HepG2 (cell line): ENCODE results near the gene IL6ST. TPM values are rescaled to one million over a fixed set of nuclear protein-coding genes. Genes with fewer than 3 reads are reported as not detected.
A peak's percentile ranks its signal among the peaks of the same experiment; 100 is the strongest.

Experiments used
- AHR ChIP-seq: IDR thresholded peaks from 2 replicates; pipeline ENCODE4 v1.6.1; 2018; ENCODE audit warnings: missing genetic modification reagents, missing compliant biosample characterization
- BHLHE40 ChIP-seq: IDR thresholded peaks from 2 replicates; pipeline ENCODE4 v1.6.1; 2011; ENCODE audit warnings: low read length, improper control_type of control experiment
- BRCA1 ChIP-seq: sonication (generic); formaldehyde crosslinking; IDR thresholded peaks from 2 replicates; pipeline ENCODE4 v1.4.0; 2020; ENCODE audit warnings: missing genetic modification reagents
- ELF4 ChIP-seq: sonication (generic); formaldehyde crosslinking; IDR thresholded peaks from 2 replicates; pipeline ENCODE4 v1.5.0; 2020; ENCODE audit warnings: missing genetic modification reagents, mild to moderate bottlenecking, moderate library complexity, borderline replicate concordance
- ETV6 ChIP-seq: sonication (generic); formaldehyde crosslinking; conservative IDR thresholded peaks from 2 replicates; pipeline ENCODE4 v1.4.0; 2020; ENCODE audit warnings: missing genetic modification reagents
- EZH2 ChIP-seq: conservative IDR thresholded peaks from 2 replicates; pipeline ENCODE4 v1.6.1; 2012; ENCODE audit warnings: mild to moderate bottlenecking, low read depth, low read length, moderate library complexity
- HNRNPL ChIP-seq: fragments of 200-400 bp; formaldehyde crosslinking; IDR thresholded peaks from 2 replicates; pipeline ENCODE4 v1.6.1; 2017; ENCODE audit warnings: mild to moderate bottlenecking, low read depth, low read length
- MAF1 ChIP-seq: sonication (generic); formaldehyde crosslinking; IDR thresholded peaks from 2 replicates; pipeline ENCODE4 v1.5.0; 2020; ENCODE audit warnings: missing genetic modification reagents, borderline replicate concordance
- MTA3 ChIP-seq: sonication (generic); formaldehyde crosslinking; IDR thresholded peaks from 2 replicates; pipeline ENCODE4 v1.4.0; 2020; ENCODE audit warnings: missing genetic modification reagents
- NONO ChIP-seq, 2 experiments: fragments of 450-650 bp in 1 of 2; sonication (generic) in 1 of 2; formaldehyde crosslinking in 1 of 2; IDR thresholded peaks in 1 of 2; conservative IDR thresholded peaks in 1 of 2; 2 replicates each; pipeline versions ENCODE4 v1.6.1 to v1.8.0; 2017 to 2022; ENCODE audit warnings: mild to moderate bottlenecking in 1 of 2, missing genetic modification reagents in 1 of 2, moderate library complexity in 1 of 2
- PAF1 ChIP-seq: IDR thresholded peaks from 2 replicates; pipeline ENCODE4 v1.6.1; 2016; ENCODE audit warnings: missing genetic modification reagents, missing compliant biosample characterization
- RBM39 ChIP-seq: fragments of 200-400 bp; formaldehyde crosslinking; IDR thresholded peaks from one replicate; pipeline ENCODE4 v1.6.1; 2018; ENCODE audit warnings: antibody characterized with exemption, mild to moderate bottlenecking, low read depth, low read length; ENCODE audit not compliant: poor library complexity, severe bottlenecking
- SATB2 ChIP-seq: sonication (generic); formaldehyde crosslinking; IDR thresholded peaks from 2 replicates; pipeline ENCODE4 v1.5.0; 2020; ENCODE audit warnings: missing genetic modification reagents
- SETDB1 ChIP-seq: sonication (generic); formaldehyde crosslinking; IDR thresholded peaks from 2 replicates; pipeline ENCODE4 v1.5.1; 2020; ENCODE audit warnings: missing genetic modification reagents, mild to moderate bottlenecking, borderline replicate concordance
- TAF15 ChIP-seq: fragments of 200-400 bp; formaldehyde crosslinking; IDR thresholded peaks from one replicate; pipeline ENCODE4 v1.6.1; 2018; ENCODE audit warnings: mild to moderate bottlenecking, low read depth, low read length; ENCODE audit not compliant: poor library complexity, severe bottlenecking
- TBL1XR1 ChIP-seq: fragments of 150-350 bp; IDR thresholded peaks from 2 replicates; pipeline ENCODE4 v1.6.1; 2014; ENCODE audit warnings: borderline replicate concordance, low read length; ENCODE audit not compliant: partially characterized antibody
- ZMYM3 ChIP-seq: sonication (generic); formaldehyde crosslinking; IDR thresholded peaks from 2 replicates; pipeline ENCODE4 v1.5.1; 2020; ENCODE audit warnings: mild to moderate bottlenecking, missing genetic modification reagents
- ZNF234 ChIP-seq: sonication (generic); formaldehyde crosslinking; conservative IDR thresholded peaks from 2 replicates; pipeline ENCODE4 v1.5.1; 2020; ENCODE audit warnings: mild to moderate bottlenecking, missing genetic modification reagents
- ZNF256 ChIP-seq: sonication (generic); formaldehyde crosslinking; conservative IDR thresholded peaks from 2 replicates; pipeline ENCODE4 v1.4.0; 2020; ENCODE audit warnings: missing genetic modification reagents
- ZNF3 ChIP-seq: IDR thresholded peaks from 2 replicates; pipeline ENCODE4 v1.7.0; 2017; ENCODE audit warnings: inconsistent platforms
- ZNF556 ChIP-seq: sonication (generic); formaldehyde crosslinking; IDR thresholded peaks from 2 replicates; pipeline ENCODE4 v1.4.0; 2020; ENCODE audit warnings: mild to moderate bottlenecking, missing genetic modification reagents, borderline replicate concordance
- ZNF776 ChIP-seq: sonication (generic); formaldehyde crosslinking; IDR thresholded peaks from 2 replicates; pipeline ENCODE4 v1.4.0; 2020; ENCODE audit warnings: mild to moderate bottlenecking, missing genetic modification reagents
- ZNF879 ChIP-seq: sonication (generic); formaldehyde crosslinking; IDR thresholded peaks from 2 replicates; pipeline ENCODE4 v1.8.1; 2023; ENCODE audit warnings: missing genetic modification reagents
- polyA plus RNA-seq, 8 experiments: library from polyadenylated mRNA; depleted of rRNA in 3 of 8; stranded (reverse) in 7 of 8; unstranded in 1 of 8; fragments of >200 nt; fragmentation: Illumina TruSeq in 4 of 8; extraction: Trizol in 4 of 8; gene quantifications; 2 replicates each; pipeline versions ENCODE4 v1.2.1 to v1.2.3, GENCODE V29; 2011 to 2016; ENCODE audit warnings: low read depth in 4 of 8, missing spikeins in 1 of 8, mixed read lengths in 1 of 8; ENCODE audit not compliant: insufficient read depth in 1 of 8
- total RNA-seq, 5 experiments: library from RNA; depleted of rRNA; stranded (reverse); fragments of >200 nt; fragmentation: Illumina TruSeq; extraction: Trizol; gene quantifications; 2 replicates each; pipeline ENCODE4 v1.2.3, GENCODE V29; 2016; ENCODE audit warnings: low read depth in 1 of 5
- TF ChIP-seq, protein P1 (sequence below): sonication (generic); formaldehyde crosslinking; IDR thresholded peaks from 2 replicates; pipeline ENCODE4 v1.4.0; 2020; ENCODE audit warnings: missing genetic modification reagents, borderline replicate concordance
- TF ChIP-seq, protein P2 (sequence below): sonication (generic); formaldehyde crosslinking; IDR thresholded peaks from 2 replicates; pipeline ENCODE4 v1.5.0; 2020; ENCODE audit warnings: missing genetic modification reagents
- TF ChIP-seq, protein P3 (sequence below): sonication (generic); formaldehyde crosslinking; IDR thresholded peaks from 2 replicates; pipeline ENCODE4 v1.5.0; 2020; ENCODE audit warnings: missing genetic modification reagents

The IL6ST gene
- total and polyA plus RNA-seq, 2 of the 13 experiments (the other 11 are each of a cell fraction or from before 2014, with no cell fraction given) = 66.6 to 166 TPM

DNA sequence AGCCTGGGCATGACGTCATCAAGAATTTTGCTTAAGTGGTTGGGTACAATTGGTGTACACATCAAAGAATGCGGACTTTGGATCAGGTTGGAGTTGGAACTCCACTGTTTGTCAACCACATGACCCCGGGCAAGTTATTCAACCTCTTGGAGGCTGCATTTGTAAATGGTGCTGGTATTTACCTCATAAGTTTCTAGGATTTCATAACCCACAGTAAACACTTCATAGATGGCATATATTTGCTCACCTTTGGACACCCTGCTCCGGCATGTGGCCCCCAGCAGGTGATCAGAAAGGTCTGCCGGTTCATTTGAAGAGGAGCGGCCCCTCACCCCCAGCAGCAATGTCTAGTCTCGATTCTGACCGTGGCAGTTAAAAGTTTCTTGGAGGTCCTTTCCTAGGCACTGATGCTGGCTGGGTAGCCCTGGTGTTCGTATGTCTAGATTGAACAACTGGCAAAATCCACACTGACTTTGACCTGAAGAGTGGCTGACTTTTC is 60.6 kb downstream of the IL6ST start (continued):
- TF ChIP-seq HNRNPL = no peak
- no peak for TF ChIP-seq RBM39
- TF ChIP-seq ZNF3 (CRISPR knock-in tag) = no peak
- TF ChIP-seq ELF4 = no peak
- TF ChIP-seq MTA3 (CRISPR knock-in tag) = no peak
- TF ChIP-seq ZNF879 (CRISPR knock-in tag) = no peak
- 0 out of 2 replicates have a peak, but pooled peaks have one; percentile 66 for TF ChIP-seq SATB2 (CRISPR knock-in tag)
- no peak; the same call in 1 of the 2 replicates for TF ChIP-seq AHR
- no peak for TF ChIP-seq SETDB1 (CRISPR knock-in tag)
- no peak for TF ChIP-seq BRCA1 (CRISPR knock-in tag)
- TF ChIP-seq MAF1 = no peak
- TF ChIP-seq, protein P1, sequence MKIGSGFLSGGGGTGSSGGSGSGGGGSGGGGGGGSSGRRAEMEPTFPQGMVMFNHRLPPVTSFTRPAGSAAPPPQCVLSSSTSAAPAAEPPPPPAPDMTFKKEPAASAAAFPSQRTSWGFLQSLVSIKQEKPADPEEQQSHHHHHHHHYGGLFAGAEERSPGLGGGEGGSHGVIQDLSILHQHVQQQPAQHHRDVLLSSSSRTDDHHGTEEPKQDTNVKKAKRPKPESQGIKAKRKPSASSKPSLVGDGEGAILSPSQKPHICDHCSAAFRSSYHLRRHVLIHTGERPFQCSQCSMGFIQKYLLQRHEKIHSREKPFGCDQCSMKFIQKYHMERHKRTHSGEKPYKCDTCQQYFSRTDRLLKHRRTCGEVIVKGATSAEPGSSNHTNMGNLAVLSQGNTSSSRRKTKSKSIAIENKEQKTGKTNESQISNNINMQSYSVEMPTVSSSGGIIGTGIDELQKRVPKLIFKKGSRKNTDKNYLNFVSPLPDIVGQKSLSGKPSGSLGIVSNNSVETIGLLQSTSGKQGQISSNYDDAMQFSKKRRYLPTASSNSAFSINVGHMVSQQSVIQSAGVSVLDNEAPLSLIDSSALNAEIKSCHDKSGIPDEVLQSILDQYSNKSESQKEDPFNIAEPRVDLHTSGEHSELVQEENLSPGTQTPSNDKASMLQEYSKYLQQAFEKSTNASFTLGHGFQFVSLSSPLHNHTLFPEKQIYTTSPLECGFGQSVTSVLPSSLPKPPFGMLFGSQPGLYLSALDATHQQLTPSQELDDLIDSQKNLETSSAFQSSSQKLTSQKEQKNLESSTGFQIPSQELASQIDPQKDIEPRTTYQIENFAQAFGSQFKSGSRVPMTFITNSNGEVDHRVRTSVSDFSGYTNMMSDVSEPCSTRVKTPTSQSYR (CRISPR knock-in tag) = peak; percentile 93
- no peak for TF ChIP-seq ZNF234
- TF ChIP-seq BHLHE40 = peak; percentile 93
- TF ChIP-seq PAF1 (CRISPR knock-in tag) = no peak
- TF ChIP-seq TBL1XR1 = peak; percentile 100
- TF ChIP-seq EZH2 = no peak
- no peak for TF ChIP-seq TAF15
- peak; percentile 51; the same call in 1 of the 2 replicates for TF ChIP-seq ETV6 (CRISPR knock-in tag)
- TF ChIP-seq ZNF556 (CRISPR knock-in tag) = peak; percentile 84; the same call in 1 of the 2 replicates
- TF ChIP-seq, protein P2, sequence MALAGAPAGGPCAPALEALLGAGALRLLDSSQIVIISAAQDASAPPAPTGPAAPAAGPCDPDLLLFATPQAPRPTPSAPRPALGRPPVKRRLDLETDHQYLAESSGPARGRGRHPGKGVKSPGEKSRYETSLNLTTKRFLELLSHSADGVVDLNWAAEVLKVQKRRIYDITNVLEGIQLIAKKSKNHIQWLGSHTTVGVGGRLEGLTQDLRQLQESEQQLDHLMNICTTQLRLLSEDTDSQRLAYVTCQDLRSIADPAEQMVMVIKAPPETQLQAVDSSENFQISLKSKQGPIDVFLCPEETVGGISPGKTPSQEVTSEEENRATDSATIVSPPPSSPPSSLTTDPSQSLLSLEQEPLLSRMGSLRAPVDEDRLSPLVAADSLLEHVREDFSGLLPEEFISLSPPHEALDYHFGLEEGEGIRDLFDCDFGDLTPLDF (CRISPR knock-in tag) = peak; percentile 58; the same call in 1 of the 2 replicates
- TF ChIP-seq, protein P3, sequence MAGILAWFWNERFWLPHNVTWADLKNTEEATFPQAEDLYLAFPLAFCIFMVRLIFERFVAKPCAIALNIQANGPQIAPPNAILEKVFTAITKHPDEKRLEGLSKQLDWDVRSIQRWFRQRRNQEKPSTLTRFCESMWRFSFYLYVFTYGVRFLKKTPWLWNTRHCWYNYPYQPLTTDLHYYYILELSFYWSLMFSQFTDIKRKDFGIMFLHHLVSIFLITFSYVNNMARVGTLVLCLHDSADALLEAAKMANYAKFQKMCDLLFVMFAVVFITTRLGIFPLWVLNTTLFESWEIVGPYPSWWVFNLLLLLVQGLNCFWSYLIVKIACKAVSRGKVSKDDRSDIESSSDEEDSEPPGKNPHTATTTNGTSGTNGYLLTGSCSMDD (CRISPR knock-in tag) = no peak
- TF ChIP-seq ZMYM3 (CRISPR knock-in tag) = peak; percentile 72; the same call in 1 of the 2 replicates
- 0 out of 2 replicates have a peak, but pooled peaks have one; percentile 34 for TF ChIP-seq ZNF256 (CRISPR knock-in tag)
- no peak for TF ChIP-seq ZNF776
- TF ChIP-seq NONO (IDR thresholded peaks at IDR 0.05) = no peak
- peak; percentile 94 for TF ChIP-seq NONO (CRISPR knock-in tag; conservative IDR thresholded peaks at IDR 0.05)
